GM12878 (cell line): ENCODE data around the gene NT5C1A. TPM values are rescaled to one million over a fixed set of nuclear protein-coding genes. Genes with fewer than 3 reads are reported as not detected.

Source experiments
- BHLHE40 ChIP-seq, 2 experiments: fragments of 450-650 bp in 1 of 2; IDR thresholded peaks; 2 replicates each; pipeline ENCODE4 v1.6.1; 2011 to 2017; ENCODE audit warnings: low read depth in 2 of 2, borderline replicate concordance in 1 of 2, improper control_type of control experiment in 1 of 2, low read length in 1 of 2, mild to moderate bottlenecking in 1 of 2
- CHD1 ChIP-seq: IDR thresholded peaks from 2 replicates; pipeline ENCODE4 v1.6.1; 2012; ENCODE audit warnings: low read depth, low read length, improper control_type of control experiment
- CREB1 ChIP-seq: IDR thresholded peaks from 2 replicates; pipeline ENCODE4 v1.6.1; 2012; ENCODE audit warnings: low read depth, mild to moderate bottlenecking, inconsistent platforms
- CTCF ChIP-seq, 3 experiments: IDR thresholded peaks in 2 of 3; conservative IDR thresholded peaks in 1 of 3; 2 replicates each; pipeline ENCODE4 v1.5.1; 2011; ENCODE audit warnings: low read depth in 3 of 3, low read length in 3 of 3, mild to moderate bottlenecking in 3 of 3, control low read depth in 2 of 3, moderate library complexity in 2 of 3, inconsistent platforms in 1 of 3, mixed read lengths in 1 of 3; ENCODE audit not compliant: control insufficient read depth in 2 of 3, insufficient read depth in 1 of 3; ENCODE audit errors: extremely low read depth in 1 of 3
- E2F4 ChIP-seq: IDR thresholded peaks from 2 replicates; pipeline ENCODE4 v1.6.1; 2012; ENCODE audit warnings: low read depth, low read length, improper control_type of control experiment
- ELK1 ChIP-seq: IDR thresholded peaks from 2 replicates; pipeline ENCODE4 v1.6.1; 2012; ENCODE audit warnings: low read depth, low read length, improper control_type of control experiment
- ESRRA ChIP-seq: IDR thresholded peaks from 2 replicates; pipeline ENCODE4 v1.6.1; 2012; ENCODE audit warnings: mild to moderate bottlenecking, low read length, improper control_type of control experiment
- EZH2 ChIP-seq: IDR thresholded peaks from 2 replicates; pipeline ENCODE4 v1.6.1; 2012; ENCODE audit warnings: low read depth, mild to moderate bottlenecking, control low read depth, inconsistent platforms, low read length, borderline replicate concordance; ENCODE audit not compliant: control insufficient read depth
- IRF3 ChIP-seq: fragments of 450-650 bp; IDR thresholded peaks from 2 replicates; pipeline ENCODE4 v1.6.1; 2014; ENCODE audit warnings: mild to moderate bottlenecking
- IRF4 ChIP-seq: IDR thresholded peaks from 2 replicates; pipeline ENCODE4 v1.6.1; 2011; ENCODE audit warnings: low read depth, low read length
- JUNB ChIP-seq: IDR thresholded peaks from 2 replicates; pipeline ENCODE4 v1.6.1; 2016; ENCODE audit warnings: antibody characterized with exemption, mild to moderate bottlenecking
- NFXL1 ChIP-seq: fragments of 450-650 bp; IDR thresholded peaks from 2 replicates; pipeline ENCODE4 v1.6.1; 2017; ENCODE audit warnings: antibody characterized with exemption, mild to moderate bottlenecking, borderline replicate concordance
- NFYB ChIP-seq: IDR thresholded peaks from 2 replicates; pipeline ENCODE4 v1.6.1; 2011; ENCODE audit warnings: low read depth, mild to moderate bottlenecking, low read length, improper control_type of control experiment, moderate library complexity; ENCODE audit not compliant: insufficient read depth
- RAD21 ChIP-seq: IDR thresholded peaks from 2 replicates; pipeline ENCODE4 v1.6.1; 2011; ENCODE audit warnings: mild to moderate bottlenecking, low read depth, low read length, moderate library complexity; ENCODE audit not compliant: insufficient read depth
- RAD51 ChIP-seq: fragments of 450-650 bp; IDR thresholded peaks from 2 replicates; pipeline ENCODE4 v1.6.1; 2016; ENCODE audit warnings: moderate library complexity, mild to moderate bottlenecking, inconsistent platforms
- RCOR1 ChIP-seq: conservative IDR thresholded peaks from 2 replicates; pipeline ENCODE4 v1.6.1; 2012; ENCODE audit warnings: low read depth, low read length, improper control_type of control experiment
- RELA ChIP-seq: fragments of 450-650 bp; IDR thresholded peaks from 2 replicates; pipeline ENCODE4 v1.8.0; 2014; ENCODE audit warnings: borderline replicate concordance; ENCODE audit not compliant: partially characterized antibody
- REST ChIP-seq: IDR thresholded peaks from 2 replicates; pipeline ENCODE4 v1.6.1; 2012; ENCODE audit warnings: mild to moderate bottlenecking, low read depth, low read length
- SMAD5 ChIP-seq: IDR thresholded peaks from 2 replicates; pipeline ENCODE4 v1.6.1; 2016; ENCODE audit warnings: antibody characterized with exemption, low read depth
- SP1 ChIP-seq: IDR thresholded peaks from one replicate; pipeline ENCODE4 v1.6.1; 2011; ENCODE audit warnings: low read depth, low read length
- ZBED1 ChIP-seq: IDR thresholded peaks from 2 replicates; pipeline ENCODE4 v1.6.1; 2016; ENCODE audit warnings: borderline replicate concordance
- polyA plus RNA-seq, 11 experiments: library from polyadenylated mRNA; depleted of rRNA in 4 of 11; unstranded in 6 of 11; stranded (reverse) in 5 of 11; fragments of >200 nt; fragmentation: Nextera tagmentation in 4 of 11; fragmentation: Illumina TruSeq in 1 of 11; extraction: Ambion mirVana in 4 of 11; extraction: Trizol in 1 of 11; gene quantifications; 1 replicate in 1 of 11; 2 replicates in 10 of 11; pipeline versions ENCODE4 v1.2.1 to v1.2.3, GENCODE V29; 2011 to 2016; ENCODE audit warnings: inconsistent platforms in 2 of 11, missing spikeins in 2 of 11, low read depth in 1 of 11
- total RNA-seq, 4 experiments: library from RNA; depleted of rRNA in 3 of 4; stranded (reverse); fragments of >200 nt in 3 of 4; fragmentation: Illumina TruSeq in 1 of 4; extraction: Trizol in 1 of 4; gene quantifications; 2 replicates each; pipeline versions ENCODE4 v1.2.1 to v1.2.3, GENCODE V29; 2013 to 2021

NT5C1A gene
- total and polyA plus RNA-seq, 10 of the 15 experiments (the other 5 are each of a cell fraction or from before 2014, with no cell fraction given): 0.05 to 0.77 (median 0.22) TPM; not detected in 1

GRCh38 chr1:39666772-39667171 is 5.1 kb downstream of the NT5C1A start (continued):
- TF ChIP-seq RAD21 (no peak), NFXL1 (no peak), ESRRA (no peak), REST (no peak), IRF3 (no peak), RELA (peak; percentile 72), IRF4 (peak; percentile 99), RCOR1 (no peak), SMAD5 (no peak), BHLHE40 (IDR thresholded peaks at IDR 0.05; ENCODE audit: borderline replicate concordance in 1 of 2, low read depth in 2 of 2, low read length in 1 of 2) (peak; percentile 22 to 66; a peak in 2 of 4 replicates), ELK1 (no peak), EZH2 (0 out of 2 replicates have a peak, but pooled peaks have one; percentile 44), ZBED1 (peak; percentile 79; the same call in 1 of the 2 replicates), CHD1 (no peak), SP1 (peak; percentile 53), E2F4 (no peak), JUNB (peak; percentile 98), RAD51 (peak; percentile 26; the same call in 1 of the 2 replicates), CTCF (IDR thresholded peaks at IDR 0.05 in 2 of 3, conservative IDR thresholded peaks at IDR 0.05 in 1 of 3; ENCODE audit: control insufficient read depth in 2 of 3, extremely low read depth in 1 of 3, insufficient read depth in 1 of 3, low read depth in 3 of 3, low read length in 3 of 3) (no peak), NFYB (peak; percentile 11; the same call in 1 of the 2 replicates), CREB1 (peak; percentile 68)
